Measurements from ENCODE around the gene PLA2G2D. TPM values are rescaled to one million over a fixed set of nuclear protein-coding genes. Genes with fewer than 3 reads are reported as not detected.

PLA2G2D gene
- total RNA-seq, 1 donor from 2014 or later, result 0.16 TPM

GRCh38 chr1:20138961-20139550 is 19.7 kb upstream of the PLA2G2D start, which contains the start of gene PLA2G2F:
TSS of gene PLA2G2F (plus strand) at chr1:20139323. CDS start at chr1:20139428, 105 bp downstream.
- ChIA-PET CTCF (no interaction called here), POLR2A (no interaction called here)
- Mint-ChIP-seq H3K4me1 (no peaks in the 10 kb centered on the region), H3K36me3 (ENCODE audit: low read depth) (no peaks in the 10 kb centered on the region), H3K9me3 (no peaks in the 10 kb centered on the region), H3K27ac (no peak within 1 kb of the TSS), H3K27me3 (peaks cover 5% of the 10 kb centered on the region), H3K4me3 (no peak within 1 kb of the TSS)
- intact Hi-C loops (cut with micrococcal nuclease), result no loop called here
- no peak for ATAC-seq (ENCODE audit: low read depth)
- DNase-seq, result no peak
- TF ChIP-seq CTCF (IDR thresholded peaks at IDR 0.05), result no peak

- Mint-ChIP-seq H3K36me3 (ENCODE audit: low read depth) (no peaks in the 10 kb centered on the region), H3K27ac (no peak overlapping the region), H3K4me1 (no peaks in the 10 kb centered on the region), H3K4me3 (no peak overlapping the region), H3K27me3 (peaks cover 6% of the 10 kb centered on the region), H3K9me3 (no peaks in the 10 kb centered on the region)
- ChIA-PET POLR2A (no interaction called here), CTCF (no interaction called here)
- ATAC-seq (ENCODE audit: low read depth) (no peak), DNase-seq (no peak)
- TF ChIP-seq CTCF (IDR thresholded peaks at IDR 0.05), result no peak
- intact Hi-C loops (cut with micrococcal nuclease), result no loop called here
Measured at GRCh38 chr1:20138346-20138745, 19.0 kb upstream of the PLA2G2D start.

- no peak overlapping the region for H3K4me3 Mint-ChIP-seq
- CTCF ChIA-PET, result no interaction called here
- no peaks in the 10 kb centered on the region for H3K9me3 Mint-ChIP-seq
- ATAC-seq (ENCODE audit: low read depth) (no peak), DNase-seq (no peak)
- no peak overlapping the region for H3K27ac Mint-ChIP-seq
- no peaks in the 10 kb centered on the region for H3K36me3 Mint-ChIP-seq (ENCODE audit: low read depth)
- no peak for TF ChIP-seq CTCF (IDR thresholded peaks at IDR 0.05)
- intact Hi-C loops (cut with micrococcal nuclease), result no loop called here
- POLR2A ChIA-PET, result no interaction called here
- no peaks in the 10 kb centered on the region for H3K4me1 Mint-ChIP-seq
- peaks cover 6% of the 10 kb centered on the region for H3K27me3 Mint-ChIP-seq
Measured at GRCh38 chr1:20137604-20138003, 18.3 kb upstream of the PLA2G2D start.

- ChIA-PET CTCF (no interaction called here), POLR2A (no interaction called here)
- DNase-seq (no peak), ATAC-seq (ENCODE audit: low read depth) (no peak)
- Mint-ChIP-seq H3K27ac (no peak overlapping the region), H3K27me3 (peaks cover 6% of the 10 kb centered on the region), H3K4me3 (no peak overlapping the region), H3K4me1 (no peaks in the 10 kb centered on the region), H3K36me3 (ENCODE audit: low read depth) (no peaks in the 10 kb centered on the region), H3K9me3 (no peaks in the 10 kb centered on the region)
- intact Hi-C loops (cut with micrococcal nuclease), result no loop called here
- TF ChIP-seq CTCF (IDR thresholded peaks at IDR 0.05), result no peak
Measured at GRCh38 chr1:20137055-20137454, 17.7 kb upstream of the PLA2G2D start.

- no peak for TF ChIP-seq CTCF (IDR thresholded peaks at IDR 0.05)
- H3K9me3 Mint-ChIP-seq, result no peaks in the 10 kb centered on the region
- H3K36me3 Mint-ChIP-seq (ENCODE audit: low read depth), result no peaks in the 10 kb centered on the region
- ChIA-PET POLR2A (no interaction called here), CTCF (no interaction called here)
- H3K27me3 Mint-ChIP-seq, result peaks cover 6% of the 10 kb centered on the region
- H3K27ac Mint-ChIP-seq, result no peak overlapping the region
- intact Hi-C loops (cut with micrococcal nuclease), result no loop called here
- no peaks in the 10 kb centered on the region for H3K4me1 Mint-ChIP-seq
- no peak overlapping the region for H3K4me3 Mint-ChIP-seq
- ATAC-seq (ENCODE audit: low read depth), result no peak
- no peak for DNase-seq
Measured at GRCh38 chr1:20136249-20136648, 16.9 kb upstream of the PLA2G2D start.
